ENCODE data around the gene HERC5.

HERC5 gene

GRCh38 chr4:88448889-88449288 is 8.0 kb upstream of the HERC5 start:
- DNase-seq = no peak

GRCh38 chr4:88449290-88449689 is 7.6 kb upstream of the HERC5 start:
- DNase-seq = no peak

GRCh38 chr4:88451205-88451604 is 5.7 kb upstream of the HERC5 start:
- no peak for DNase-seq

GRCh38 chr4:88452912-88453311 is 4.0 kb upstream of the HERC5 start:
- DNase-seq = no peak

- DNase-seq = no peak
Observed at GRCh38 chr4:88457307-88458103, 586 bp downstream of the HERC5 start.

GRCh38 chr4:88458104-88458740 is 1.3 kb downstream of the HERC5 start:
- DNase-seq = no peak

GRCh38 chr4:88465653-88466192 is 8.8 kb downstream of the HERC5 start:
- DNase-seq = no peak

GRCh38 chr4:88467392-88467791 is 10.5 kb downstream of the HERC5 start:
- no peak for DNase-seq

GRCh38 chr4:88477229-88477860 is 20.4 kb downstream of the HERC5 start:
- no peak for DNase-seq

GRCh38 chr4:88478247-88478646 is 21.3 kb downstream of the HERC5 start:
- DNase-seq = no peak

GRCh38 chr4:88481537-88481936 is 24.6 kb downstream of the HERC5 start:
- DNase-seq = no peak

- no peak for DNase-seq
Observed at GRCh38 chr4:88489100-88489761, 32.3 kb downstream of the HERC5 start.

GRCh38 chr4:88497859-88498409 is 41.0 kb downstream of the HERC5 start:
- no peak for DNase-seq

- DNase-seq = no peak
Observed at GRCh38 chr4:88503344-88503743, 46.4 kb downstream of the HERC5 start.

GRCh38 chr4:88511236-88511635 is 54.3 kb downstream of the HERC5 start:
- no peak for DNase-seq

GRCh38 chr4:88514557-88515511 is 57.9 kb downstream of the HERC5 start:
- DNase-seq = no peak

- no peak for DNase-seq
Observed at GRCh38 chr4:88516746-88517145, 59.8 kb downstream of the HERC5 start.

GRCh38 chr4:88517825-88518224 is 60.9 kb downstream of the HERC5 start:
- no peak for DNase-seq

- no peak for DNase-seq
Observed at GRCh38 chr4:88518911-88519310, 62.0 kb downstream of the HERC5 start.

GRCh38 chr4:88522702-88523324 is 65.9 kb downstream of the HERC5 start:
- DNase-seq = no peak

Data from CD4-positive, alpha-beta T cell treated with Interferon gamma for 1 hour (primary cell).